Panc1 (cell line): Measurements from ENCODE around the gene HMGCLL1. TPM values are rescaled to one million over a fixed set of nuclear protein-coding genes. Genes with fewer than 3 reads are reported as not detected.

Source experiments
- ATAC-seq: fragments of 200-7000 bp; cut with Tn5 transposase; 2 replicates; pipeline ENCODE4 v1.9.1; 2020; ENCODE audit warnings: mild to moderate bottlenecking, moderate library complexity
- BruUV-seq: library from RNA; stranded (reverse); fragments of 400-500 nt; replicated peaks from 2 replicates; lab custom pipeline; 2021; lab: Mats Ljungman, UMichigan
- CTCF ChIA-PET: fragments of 300-600 bp; sonication (Branson Sonifier 250); formaldehyde crosslinking; loops from one replicate; lab custom pipeline; 2022; ENCODE audit warnings: antibody characterized with exemption; lab: Charles Lee
- POLR2A ChIA-PET: fragments of 300-600 bp; sonication (Branson Sonifier 250); formaldehyde crosslinking; loops from one replicate; lab custom pipeline; 2022; ENCODE audit warnings: antibody characterized with exemption; lab: Charles Lee
- DNase-seq: peaks from one replicate; pipeline ENCODE4 v3.0.0-alpha.2; 2010; ENCODE audit warnings: low read depth, low spot score
- H3K27ac ChIP-seq: 2 replicates; pipeline ENCODE4 v1.5.1; 2011; ENCODE audit warnings: mild to moderate bottlenecking, low read length, inconsistent platforms
- H3K27me3 ChIP-seq: fragments of 200-500 bp; sonication (Bioruptor generic); 2 replicates; pipeline ENCODE4 v1.6.0; 2014; ENCODE audit warnings: low read length, inconsistent platforms; ENCODE audit not compliant: control insufficient read depth, insufficient read depth
- H3K36me3 ChIP-seq: fragments of 200-500 bp; sonication (Bioruptor generic); 2 replicates; pipeline ENCODE4 v1.5.1; 2014; ENCODE audit warnings: inconsistent platforms, mild to moderate bottlenecking, low read length, moderate library complexity; ENCODE audit not compliant: control insufficient read depth, insufficient read depth
- H3K4me1 ChIP-seq: 2 replicates; pipeline ENCODE4 v1.5.1; 2011; ENCODE audit warnings: inconsistent platforms, mild to moderate bottlenecking, low read length, moderate library complexity; ENCODE audit not compliant: control insufficient read depth, insufficient read depth
- H3K4me3 ChIP-seq, 2 experiments: 2 replicates each; pipeline ENCODE4 v1.5.1; 2011 to 2012; ENCODE audit warnings: low read depth in 2 of 2, low read length in 2 of 2, mild to moderate bottlenecking in 2 of 2, inconsistent platforms in 1 of 2, moderate library complexity in 1 of 2
- H3K9me3 ChIP-seq: fragments of 200-500 bp; sonication (Bioruptor generic); 2 replicates; pipeline ENCODE4 v1.5.1; 2014; ENCODE audit warnings: low read depth, mild to moderate bottlenecking, inconsistent platforms, low read length, moderate library complexity; ENCODE audit not compliant: control insufficient read depth, insufficient read depth
- POLR2AphosphoS5 ChIP-seq: IDR thresholded peaks from 2 replicates; pipeline ENCODE4 v1.6.1; 2012; ENCODE audit warnings: mild to moderate bottlenecking, low read depth, low read length, moderate library complexity
- SIN3A ChIP-seq: IDR thresholded peaks from 2 replicates; pipeline ENCODE4 v1.6.1; 2012; ENCODE audit warnings: low read depth, mild to moderate bottlenecking, low read length, moderate library complexity, borderline replicate concordance; ENCODE audit not compliant: insufficient read depth
- TCF7L2 ChIP-seq: IDR thresholded peaks from 2 replicates; pipeline ENCODE4 v1.6.1; 2011; ENCODE audit warnings: mild to moderate bottlenecking, low read depth, low read length, inconsistent platforms
- in situ Hi-C: cut with HindIII; loops from 2 replicates; pipeline ENCODE4 v1.10.0; 2016; ENCODE audit warnings: low sequenced_read_pairs, low pct_unique_long_range_greater_than_20kb
- intact Hi-C: fragments of 100-400 bp; cut with micrococcal nuclease; formaldehyde crosslinking; loops from one replicate; pipeline ENCODE4 v1.10.0; 2022; ENCODE audit not compliant: unreplicated experiment
- total RNA-seq: library from RNA; stranded (reverse); gene quantifications from one replicate; pipeline ENCODE4 v1.2.1, GENCODE V29; 2021; ENCODE audit not compliant: unreplicated experiment
- TF ChIP-seq, protein P1 (sequence below), 2 experiments: IDR thresholded peaks; 2 replicates each; pipeline ENCODE4 v1.6.1; 2011 to 2012; ENCODE audit warnings: low read depth in 2 of 2, control low read depth in 1 of 2, low read length in 1 of 2, mild to moderate bottlenecking in 1 of 2, moderate library complexity in 1 of 2; ENCODE audit not compliant: insufficient read depth in 1 of 2
- TF ChIP-seq, protein P2 (sequence below): fragments of 450-650 bp; IDR thresholded peaks from 2 replicates; pipeline ENCODE4 v1.5.1; 2017; ENCODE audit warnings: mild to moderate bottlenecking

The HMGCLL1 gene
- total RNA-seq, 1 experiment from 2014 or later: not detected

DNA sequence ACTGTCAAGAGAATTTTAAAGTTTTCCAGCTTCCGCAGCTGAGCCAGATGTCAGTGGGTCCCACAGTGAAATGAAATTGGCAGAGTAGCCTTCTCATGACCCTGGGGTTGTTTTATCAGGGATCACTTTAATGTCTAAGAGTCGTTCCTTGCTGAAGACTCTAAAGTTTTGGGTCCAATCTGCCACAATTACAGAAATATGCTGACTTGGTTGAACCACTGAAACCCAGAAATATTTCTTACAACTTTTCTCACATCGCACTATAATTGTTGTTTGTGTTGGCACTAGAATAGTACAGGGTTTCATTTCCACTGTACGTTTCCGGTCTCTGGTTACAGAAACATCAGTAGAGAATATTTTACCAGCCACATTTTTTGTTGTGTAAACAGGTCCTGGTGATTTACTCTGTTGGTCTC is 109.0 kb downstream of the HMGCLL1 start:
- POLR2A ChIA-PET: no interaction called here
- ATAC-seq (no peak), DNase-seq (no peak)
- intact Hi-C loops: no loop called here
- CTCF ChIA-PET: no interaction called here
- in situ Hi-C loops: no loop called here
- no TSS peak for BruUV-seq
- Histone ChIP-seq H3K4me3 (no peak overlapping the region), H3K9me3 (0 out of 2 replicates have a peak, but pooled peaks cover 3% of the 10 kb centered on the region), H3K27ac (no peak overlapping the region), H3K27me3 (no peaks in the 10 kb centered on the region), H3K36me3 (no peaks in the 10 kb centered on the region), H3K4me1 (no peaks in the 10 kb centered on the region)
- TF ChIP-seq, protein P1, sequence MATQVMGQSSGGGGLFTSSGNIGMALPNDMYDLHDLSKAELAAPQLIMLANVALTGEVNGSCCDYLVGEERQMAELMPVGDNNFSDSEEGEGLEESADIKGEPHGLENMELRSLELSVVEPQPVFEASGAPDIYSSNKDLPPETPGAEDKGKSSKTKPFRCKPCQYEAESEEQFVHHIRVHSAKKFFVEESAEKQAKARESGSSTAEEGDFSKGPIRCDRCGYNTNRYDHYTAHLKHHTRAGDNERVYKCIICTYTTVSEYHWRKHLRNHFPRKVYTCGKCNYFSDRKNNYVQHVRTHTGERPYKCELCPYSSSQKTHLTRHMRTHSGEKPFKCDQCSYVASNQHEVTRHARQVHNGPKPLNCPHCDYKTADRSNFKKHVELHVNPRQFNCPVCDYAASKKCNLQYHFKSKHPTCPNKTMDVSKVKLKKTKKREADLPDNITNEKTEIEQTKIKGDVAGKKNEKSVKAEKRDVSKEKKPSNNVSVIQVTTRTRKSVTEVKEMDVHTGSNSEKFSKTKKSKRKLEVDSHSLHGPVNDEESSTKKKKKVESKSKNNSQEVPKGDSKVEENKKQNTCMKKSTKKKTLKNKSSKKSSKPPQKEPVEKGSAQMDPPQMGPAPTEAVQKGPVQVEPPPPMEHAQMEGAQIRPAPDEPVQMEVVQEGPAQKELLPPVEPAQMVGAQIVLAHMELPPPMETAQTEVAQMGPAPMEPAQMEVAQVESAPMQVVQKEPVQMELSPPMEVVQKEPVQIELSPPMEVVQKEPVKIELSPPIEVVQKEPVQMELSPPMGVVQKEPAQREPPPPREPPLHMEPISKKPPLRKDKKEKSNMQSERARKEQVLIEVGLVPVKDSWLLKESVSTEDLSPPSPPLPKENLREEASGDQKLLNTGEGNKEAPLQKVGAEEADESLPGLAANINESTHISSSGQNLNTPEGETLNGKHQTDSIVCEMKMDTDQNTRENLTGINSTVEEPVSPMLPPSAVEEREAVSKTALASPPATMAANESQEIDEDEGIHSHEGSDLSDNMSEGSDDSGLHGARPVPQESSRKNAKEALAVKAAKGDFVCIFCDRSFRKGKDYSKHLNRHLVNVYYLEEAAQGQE (IDR thresholded peaks at IDR 0.05; ENCODE audit: insufficient read depth in 1 of 2, low read depth in 2 of 2, low read length in 1 of 2): no peak
- TF ChIP-seq, protein P2, sequence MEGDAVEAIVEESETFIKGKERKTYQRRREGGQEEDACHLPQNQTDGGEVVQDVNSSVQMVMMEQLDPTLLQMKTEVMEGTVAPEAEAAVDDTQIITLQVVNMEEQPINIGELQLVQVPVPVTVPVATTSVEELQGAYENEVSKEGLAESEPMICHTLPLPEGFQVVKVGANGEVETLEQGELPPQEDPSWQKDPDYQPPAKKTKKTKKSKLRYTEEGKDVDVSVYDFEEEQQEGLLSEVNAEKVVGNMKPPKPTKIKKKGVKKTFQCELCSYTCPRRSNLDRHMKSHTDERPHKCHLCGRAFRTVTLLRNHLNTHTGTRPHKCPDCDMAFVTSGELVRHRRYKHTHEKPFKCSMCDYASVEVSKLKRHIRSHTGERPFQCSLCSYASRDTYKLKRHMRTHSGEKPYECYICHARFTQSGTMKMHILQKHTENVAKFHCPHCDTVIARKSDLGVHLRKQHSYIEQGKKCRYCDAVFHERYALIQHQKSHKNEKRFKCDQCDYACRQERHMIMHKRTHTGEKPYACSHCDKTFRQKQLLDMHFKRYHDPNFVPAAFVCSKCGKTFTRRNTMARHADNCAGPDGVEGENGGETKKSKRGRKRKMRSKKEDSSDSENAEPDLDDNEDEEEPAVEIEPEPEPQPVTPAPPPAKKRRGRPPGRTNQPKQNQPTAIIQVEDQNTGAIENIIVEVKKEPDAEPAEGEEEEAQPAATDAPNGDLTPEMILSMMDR: no peak
- TF ChIP-seq POLR2AphosphoS5 (no peak), SIN3A (no peak), TCF7L2 (no peak)

GRCh38 chr6:55456016-55456415 is 123.0 kb downstream of the HMGCLL1 start:
- ATAC-seq (no peak), DNase-seq (no peak)
- CTCF ChIA-PET: no interaction called here
- H3K4me3 ChIP-seq: no peak overlapping the region
- H3K27me3 ChIP-seq: no peaks in the 10 kb centered on the region
- H3K4me1 ChIP-seq: no peaks in the 10 kb centered on the region
- in situ Hi-C loops: no loop called here
- TF ChIP-seq, protein P2: no peak
- TF ChIP-seq, protein P1 (IDR thresholded peaks at IDR 0.05; ENCODE audit: insufficient read depth in 1 of 2, low read depth in 2 of 2, low read length in 1 of 2): no peak
- TF ChIP-seq TCF7L2: no peak
- no peak for TF ChIP-seq SIN3A
- TF ChIP-seq POLR2AphosphoS5: no peak
- BruUV-seq: no TSS peak
- no peaks in the 10 kb centered on the region for H3K36me3 ChIP-seq
- no peak overlapping the region for H3K27ac ChIP-seq
- intact Hi-C loops: no loop called here
- POLR2A ChIA-PET: no interaction called here
- no peaks in the 10 kb centered on the region for H3K9me3 ChIP-seq
